Mucosa of stomach (tissue), 1 donor: Measurements from ENCODE around the gene CRELD1.
"Not testable (repeated sequence)": the region's sequence is repeated elsewhere in the genome, so short reads cannot be mapped to it uniquely, and the experiment has no call there.

ENCODE experiments used
- H3K27me3 ChIP-seq: one replicate; pipeline ENCODE4 v1.7.0; 2013; ENCODE audit warnings: mild to moderate bottlenecking, low read length; ENCODE audit not compliant: control insufficient read depth, insufficient read depth
- H3K36me3 ChIP-seq: one replicate; pipeline ENCODE4 v1.7.0; 2013; ENCODE audit warnings: low read length; ENCODE audit not compliant: control insufficient read depth, insufficient read depth
- H3K4me1 ChIP-seq: one replicate; pipeline ENCODE4 v1.7.0; 2013; ENCODE audit warnings: mild to moderate bottlenecking, low read length; ENCODE audit not compliant: control insufficient read depth, insufficient read depth
- H3K4me3 ChIP-seq: one replicate; pipeline ENCODE4 v1.7.0; 2013; ENCODE audit warnings: low read length
- H3K9ac ChIP-seq: one replicate; pipeline ENCODE4 v1.7.0; 2013; ENCODE audit warnings: mild to moderate bottlenecking, low read length, moderate library complexity
- H3K9me3 ChIP-seq: one replicate; pipeline ENCODE4 v1.7.0; 2013; ENCODE audit warnings: mild to moderate bottlenecking, low read length, moderate library complexity; ENCODE audit not compliant: control insufficient read depth
- donor health status: Pancreatic carcinoma.

CRELD1 gene

GRCh38 chr3:9897408-9898372 lies 35.9 kb upstream of the CRELD1 start:
- Histone ChIP-seq H3K9ac (peak overlapping the region; percentile 43), H3K4me1 (peaks cover 70% of the 10 kb centered on the region), H3K4me3 (no peak overlapping the region)

GRCh38 chr3:9898467-9899241 lies 35.0 kb upstream of the CRELD1 start:
- Histone ChIP-seq H3K9ac (peak overlapping the region; percentile 58), H3K27me3 (no peaks in the 10 kb centered on the region), H3K9me3 (no peaks in the 10 kb centered on the region), H3K36me3 (peaks cover under 1% of the 10 kb centered on the region), H3K4me1 (peaks cover 60% of the 10 kb centered on the region), H3K4me3 (peak overlapping the region; percentile 53)

More at GRCh38 chr3:9897408-9898372, 35.9 kb upstream of the CRELD1 start:
- H3K27me3 ChIP-seq = no peaks in the 10 kb centered on the region
- no peaks in the 10 kb centered on the region for H3K9me3 ChIP-seq
- peaks cover 10% of the 10 kb centered on the region for H3K36me3 ChIP-seq

GRCh38 chr3:9899289-9899791 lies 34.3 kb upstream of the CRELD1 start:
- no peaks in the 10 kb centered on the region for H3K36me3 ChIP-seq
- no peaks in the 10 kb centered on the region for H3K9me3 ChIP-seq
- no peaks in the 10 kb centered on the region for H3K27me3 ChIP-seq
- peak overlapping the region; percentile 58 for H3K9ac ChIP-seq
- peak overlapping the region; percentile 53 for H3K4me3 ChIP-seq
- peaks cover 62% of the 10 kb centered on the region for H3K4me1 ChIP-seq

GRCh38 chr3:9900965-9901415 lies 32.6 kb upstream of the CRELD1 start:
- H3K9ac ChIP-seq, H3K9me3 ChIP-seq, H3K36me3 ChIP-seq, H3K4me3 ChIP-seq, H3K27me3 ChIP-seq: not testable (repeated sequence)
- H3K4me1 ChIP-seq = peaks cover 59% of the 10 kb centered on the region

GRCh38 chr3:9901967-9902366 lies 31.7 kb upstream of the CRELD1 start:
- Histone ChIP-seq H3K4me3 (no peak overlapping the region), H3K9ac (peak overlapping the region; percentile 90), H3K4me1 (peaks cover 50% of the 10 kb centered on the region)

GRCh38 chr3:9902372-9903237 lies 31.0 kb upstream of the CRELD1 start, which contains the start of gene IL17RE:
Gene IL17RE, plus strand, starts transcription at chr3:9902848. Its CDS starts 85 bp downstream, at chr3:9902933.
- Histone ChIP-seq H3K4me1 (peaks cover 44% of the 10 kb centered on the region), H3K27me3 (no peaks in the 10 kb centered on the region), H3K9me3 (no peaks in the 10 kb centered on the region), H3K9ac (peak within 1 kb of the TSS; percentile 90), H3K36me3 (no peaks in the 10 kb centered on the region), H3K4me3 (peak within 1 kb of the TSS; percentile 3)

More at GRCh38 chr3:9901967-9902366, 31.7 kb upstream of the CRELD1 start:
- no peaks in the 10 kb centered on the region for H3K36me3 ChIP-seq
- no peaks in the 10 kb centered on the region for H3K9me3 ChIP-seq
- no peaks in the 10 kb centered on the region for H3K27me3 ChIP-seq

- peaks cover 40% of the 10 kb centered on the region for H3K4me1 ChIP-seq
- peak overlapping the region; percentile 90 for H3K9ac ChIP-seq
- no peaks in the 10 kb centered on the region for H3K9me3 ChIP-seq
- no peaks in the 10 kb centered on the region for H3K27me3 ChIP-seq
- peak overlapping the region; percentile 3 for H3K4me3 ChIP-seq
- peaks cover 3% of the 10 kb centered on the region for H3K36me3 ChIP-seq
These were observed 30.4 kb upstream of the CRELD1 start for GRCh38 chr3:9903238-9903624.

- Histone ChIP-seq H3K9ac (peak overlapping the region; percentile 90), H3K4me1 (peaks cover 34% of the 10 kb centered on the region), H3K9me3 (no peaks in the 10 kb centered on the region), H3K36me3 (peaks cover 4% of the 10 kb centered on the region), H3K4me3 (peak overlapping the region; percentile 3), H3K27me3 (no peaks in the 10 kb centered on the region)
These were observed 29.7 kb upstream of the CRELD1 start for GRCh38 chr3:9903904-9904303.

GRCh38 chr3:9906480-9906879 lies 27.2 kb upstream of the CRELD1 start:
- H3K9me3 ChIP-seq = no peaks in the 10 kb centered on the region
- peaks cover 16% of the 10 kb centered on the region for H3K36me3 ChIP-seq
- H3K4me1 ChIP-seq = peaks cover 17% of the 10 kb centered on the region
- no peak overlapping the region for H3K4me3 ChIP-seq
- no peak overlapping the region for H3K9ac ChIP-seq
- H3K27me3 ChIP-seq = no peaks in the 10 kb centered on the region

- H3K36me3 ChIP-seq = peaks cover 17% of the 10 kb centered on the region
- no peaks in the 10 kb centered on the region for H3K9me3 ChIP-seq
- H3K9ac ChIP-seq = no peak overlapping the region
- no peak overlapping the region for H3K4me3 ChIP-seq
- no peaks in the 10 kb centered on the region for H3K27me3 ChIP-seq
- peaks cover 13% of the 10 kb centered on the region for H3K4me1 ChIP-seq
These were observed 25.3 kb upstream of the CRELD1 start for GRCh38 chr3:9908286-9908685.
